ENCODE results near the gene KANSL1.

Gene KANSL1

GRCh38 chr17:45998987-45999899 lies 194.0 kb downstream of the KANSL1 start, which contains the start of gene STH:
STH (plus strand) TSS chr17:45999250; CDS start chr17:45999280, 30 bp downstream.
- no peak for TF ChIP-seq FOXP2 (optimal IDR thresholded peaks at IDR 0.05; ENCODE audit: borderline replicate concordance, extremely low read depth, extremely low read length, insufficient read depth)
- TF ChIP-seq POLR2AphosphoS5 (IDR thresholded peaks at IDR 0.05; ENCODE audit: low read depth, low read length), result no peak
- TF ChIP-seq REST (IDR thresholded peaks at IDR 0.05; ENCODE audit: insufficient read depth in 1 of 2, low read depth in 2 of 2, low read length in 2 of 2), result no peak
- no peak for TF ChIP-seq TAF1 (IDR thresholded peaks at IDR 0.05; ENCODE audit: borderline replicate concordance, insufficient read depth, low read length)
- TF ChIP-seq SIN3A (IDR thresholded peaks at IDR 0.05; ENCODE audit: borderline replicate concordance, insufficient read depth, low read length), result no peak

GRCh38 chr17:45997624-45998023 lies 195.6 kb downstream of the KANSL1 start:
- TF ChIP-seq SIN3A (IDR thresholded peaks at IDR 0.05; ENCODE audit: borderline replicate concordance, insufficient read depth, low read length), result no peak
- no peak for TF ChIP-seq POLR2AphosphoS5 (IDR thresholded peaks at IDR 0.05; ENCODE audit: low read depth, low read length)
- no peak for TF ChIP-seq TAF1 (IDR thresholded peaks at IDR 0.05; ENCODE audit: borderline replicate concordance, insufficient read depth, low read length)
- no peak for TF ChIP-seq FOXP2 (optimal IDR thresholded peaks at IDR 0.05; ENCODE audit: borderline replicate concordance, extremely low read depth, extremely low read length, insufficient read depth)
- TF ChIP-seq REST (IDR thresholded peaks at IDR 0.05; ENCODE audit: insufficient read depth in 1 of 2, low read depth in 2 of 2, low read length in 2 of 2), result no peak

GRCh38 chr17:45997166-45997565 lies 196.1 kb downstream of the KANSL1 start:
- TF ChIP-seq FOXP2 (optimal IDR thresholded peaks at IDR 0.05; ENCODE audit: borderline replicate concordance, extremely low read depth, extremely low read length, insufficient read depth) (no peak), REST (IDR thresholded peaks at IDR 0.05; ENCODE audit: insufficient read depth in 1 of 2, low read depth in 2 of 2, low read length in 2 of 2) (no peak), SIN3A (IDR thresholded peaks at IDR 0.05; ENCODE audit: borderline replicate concordance, insufficient read depth, low read length) (no peak), TAF1 (IDR thresholded peaks at IDR 0.05; ENCODE audit: borderline replicate concordance, insufficient read depth, low read length) (no peak), POLR2AphosphoS5 (IDR thresholded peaks at IDR 0.05; ENCODE audit: low read depth, low read length) (no peak)

GRCh38 chr17:45996282-45996937 lies 196.8 kb downstream of the KANSL1 start:
- TF ChIP-seq TAF1 (IDR thresholded peaks at IDR 0.05; ENCODE audit: borderline replicate concordance, insufficient read depth, low read length), result no peak
- TF ChIP-seq FOXP2 (optimal IDR thresholded peaks at IDR 0.05; ENCODE audit: borderline replicate concordance, extremely low read depth, extremely low read length, insufficient read depth), result no peak
- TF ChIP-seq SIN3A (IDR thresholded peaks at IDR 0.05; ENCODE audit: borderline replicate concordance, insufficient read depth, low read length), result no peak
- no peak for TF ChIP-seq POLR2AphosphoS5 (IDR thresholded peaks at IDR 0.05; ENCODE audit: low read depth, low read length)
- no peak for TF ChIP-seq REST (IDR thresholded peaks at IDR 0.05; ENCODE audit: insufficient read depth in 1 of 2, low read depth in 2 of 2, low read length in 2 of 2)
